Measurements from ENCODE around the gene LRFN4. TPM values are rescaled to one million over a fixed set of nuclear protein-coding genes. Genes with fewer than 3 reads are reported as not detected.

LRFN4 gene
- total RNA-seq, 2 experiments from 2014 or later = 33.9 to 38.6 TPM

GRCh38 chr11:66870131-66870530 is 13.3 kb downstream of the LRFN4 start:
- no peaks in the 10 kb centered on the region for H3K36me3 ChIP-seq (ENCODE audit: insufficient read depth, low read length)
- intact Hi-C loops (cut with micrococcal nuclease; ENCODE audit: unreplicated experiment) = no loop called here
- no peak for DNase-seq (ENCODE audit: low spot score)
- no peaks in the 10 kb centered on the region for H3K9me2 ChIP-seq (ENCODE audit: insufficient read depth, low read length)
- no peaks in the 10 kb centered on the region for H4K20me1 ChIP-seq (ENCODE audit: insufficient read depth, low read length)
- TF ChIP-seq EZH2phosphoT487 (IDR thresholded peaks at IDR 0.05; ENCODE audit: borderline replicate concordance, low read depth, low read length) = no peak
- no peak for TF ChIP-seq CTCF (conservative IDR thresholded peaks at IDR 0.05; ENCODE audit: low read length)
- no peaks in the 10 kb centered on the region for H3K9me3 ChIP-seq (ENCODE audit: low read length)
- H3K4me1 ChIP-seq (ENCODE audit: insufficient read depth, low read length, poor library complexity, severe bottlenecking) = peaks cover 41% of the 10 kb centered on the region
- no peaks in the 10 kb centered on the region for H3K79me2 ChIP-seq (ENCODE audit: insufficient read depth, low read depth, low read length)
- CTCF ChIA-PET (ENCODE audit: unreplicated experiment) = no interaction called here
- H3K4me3 ChIP-seq (ENCODE audit: low read depth, low read length, poor library complexity, severe bottlenecking) = no peak overlapping the region
- BruUV-seq (replicated peaks) = no TSS peak
- no peak overlapping the region for H3K27ac ChIP-seq (ENCODE audit: low read depth, low read length, poor library complexity, severe bottlenecking)
- POLR2A ChIA-PET = interaction anchor here (0.6 kb wide), 1 partner anchor 20 kb away, joined by 3 read pairs; no protein-coding TSS in a partner anchor
- H2AFZ ChIP-seq (ENCODE audit: low read length) = no peak overlapping the region
- no peak overlapping the region for H3K4me2 ChIP-seq (ENCODE audit: low read length)

DNA sequence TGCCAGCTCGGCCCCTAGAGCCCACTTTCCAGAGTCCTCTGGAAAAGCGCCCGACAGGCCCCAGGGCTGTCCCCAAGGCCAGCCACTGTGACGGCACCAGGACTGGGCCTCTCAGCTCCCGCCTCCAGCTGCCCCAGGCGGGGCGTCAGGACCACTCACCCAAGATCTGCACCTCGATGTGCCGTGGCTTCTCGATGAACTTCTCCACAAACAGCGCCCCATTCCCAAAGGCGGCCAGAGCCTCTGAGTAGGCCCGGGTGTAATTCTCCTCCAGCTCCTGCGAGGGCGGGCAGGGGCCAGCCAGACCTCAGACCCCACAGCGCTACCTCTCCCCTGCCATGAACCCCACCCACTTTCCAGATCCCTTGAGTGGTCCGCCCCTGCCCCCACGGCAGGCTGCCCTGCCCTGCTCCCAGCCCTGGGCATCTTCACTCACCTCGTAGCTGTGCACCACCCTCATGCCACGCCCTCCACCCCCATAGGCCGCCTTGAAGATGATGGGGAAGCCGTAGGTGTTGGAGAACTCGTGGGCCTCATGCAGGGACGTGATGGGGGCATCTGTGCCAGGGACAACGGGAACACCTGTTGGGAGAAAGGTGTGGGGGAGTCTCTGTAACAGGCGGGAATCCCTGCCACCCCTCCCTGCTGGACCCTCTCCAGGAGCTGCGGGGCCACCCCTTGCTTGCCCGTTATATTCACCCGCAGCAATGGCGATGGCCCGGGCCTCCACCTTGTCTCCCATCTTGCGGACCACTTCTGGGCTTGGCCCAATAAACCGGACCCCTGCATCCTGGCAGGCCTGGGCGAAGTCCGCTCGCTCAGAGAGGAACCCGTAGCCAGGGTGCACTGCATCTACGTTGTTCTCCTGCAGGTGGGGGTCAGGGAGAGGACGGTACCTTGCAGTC is 14.0 kb downstream of the LRFN4 start:
- no peaks in the 10 kb centered on the region for H4K20me1 ChIP-seq (ENCODE audit: insufficient read depth, low read length)
- intact Hi-C loops (cut with micrococcal nuclease; ENCODE audit: unreplicated experiment) = no loop called here
- no peak overlapping the region for H3K4me2 ChIP-seq (ENCODE audit: low read length)
- DNase-seq (ENCODE audit: low spot score) = no peak
- H2AFZ ChIP-seq (ENCODE audit: low read length) = no peak overlapping the region
- ChIA-PET CTCF (ENCODE audit: unreplicated experiment) (no interaction called here), POLR2A (no interaction called here)
- H3K36me3 ChIP-seq (ENCODE audit: insufficient read depth, low read length) = no peaks in the 10 kb centered on the region
- no peaks in the 10 kb centered on the region for H3K79me2 ChIP-seq (ENCODE audit: insufficient read depth, low read depth, low read length)
- TF ChIP-seq CTCF (conservative IDR thresholded peaks at IDR 0.05; ENCODE audit: low read length) = no peak
- no peak for TF ChIP-seq EZH2phosphoT487 (IDR thresholded peaks at IDR 0.05; ENCODE audit: borderline replicate concordance, low read depth, low read length)
- no peak overlapping the region for H3K27ac ChIP-seq (ENCODE audit: low read depth, low read length, poor library complexity, severe bottlenecking)
- BruUV-seq (replicated peaks) = no TSS peak
- peaks cover 34% of the 10 kb centered on the region for H3K4me1 ChIP-seq (ENCODE audit: insufficient read depth, low read length, poor library complexity, severe bottlenecking)
- no peaks in the 10 kb centered on the region for H3K9me3 ChIP-seq (ENCODE audit: low read length)
- no peak overlapping the region for H3K4me3 ChIP-seq (ENCODE audit: low read depth, low read length, poor library complexity, severe bottlenecking)
- no peaks in the 10 kb centered on the region for H3K9me2 ChIP-seq (ENCODE audit: insufficient read depth, low read length)

DNA sequence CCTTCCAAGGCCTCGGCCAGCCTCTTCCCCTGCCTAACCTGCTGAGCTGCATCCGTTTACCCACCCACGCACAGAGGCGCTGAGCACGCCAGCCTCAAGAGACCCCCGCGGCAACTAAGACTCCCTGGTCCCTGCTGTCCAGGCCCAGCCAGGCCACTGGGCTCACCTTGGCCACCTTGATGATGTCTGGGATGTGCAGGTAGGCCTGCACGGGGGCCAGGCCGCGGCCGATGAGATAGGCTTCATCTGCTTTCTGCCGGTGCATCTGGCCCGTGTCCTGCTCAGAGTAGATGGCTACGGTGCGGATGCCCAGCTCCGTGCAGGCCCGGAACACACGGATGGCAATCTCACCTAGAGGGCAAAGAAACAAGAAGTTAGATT is 14.6 kb downstream of the LRFN4 start:
- Histone ChIP-seq H3K4me3 (ENCODE audit: low read depth, low read length, poor library complexity, severe bottlenecking) (no peak overlapping the region), H3K4me1 (ENCODE audit: insufficient read depth, low read length, poor library complexity, severe bottlenecking) (peaks cover 31% of the 10 kb centered on the region), H3K79me2 (ENCODE audit: insufficient read depth, low read depth, low read length) (no peaks in the 10 kb centered on the region), H4K20me1 (ENCODE audit: insufficient read depth, low read length) (no peaks in the 10 kb centered on the region), H3K27ac (ENCODE audit: low read depth, low read length, poor library complexity, severe bottlenecking) (no peak overlapping the region), H3K9me3 (ENCODE audit: low read length) (no peaks in the 10 kb centered on the region), H3K9me2 (ENCODE audit: insufficient read depth, low read length) (no peaks in the 10 kb centered on the region), H2AFZ (ENCODE audit: low read length) (no peak overlapping the region), H3K36me3 (ENCODE audit: insufficient read depth, low read length) (no peaks in the 10 kb centered on the region), H3K4me2 (ENCODE audit: low read length) (no peak overlapping the region)
- TF ChIP-seq CTCF (conservative IDR thresholded peaks at IDR 0.05; ENCODE audit: low read length) (no peak), EZH2phosphoT487 (IDR thresholded peaks at IDR 0.05; ENCODE audit: borderline replicate concordance, low read depth, low read length) (no peak)
- intact Hi-C loops (cut with micrococcal nuclease; ENCODE audit: unreplicated experiment) = no loop called here
- BruUV-seq (replicated peaks) = no TSS peak
- no peak for DNase-seq (ENCODE audit: low spot score)
- CTCF ChIA-PET (ENCODE audit: unreplicated experiment) = no interaction called here
- POLR2A ChIA-PET = no interaction called here

Measured in OCI-LY7 (cell line).